Vagina (tissue), 2 donors: ENCODE data around the gene TNIP1.

ENCODE experiments used
- CTCF ChIP-seq, 3 experiments: fragments of 450-650 bp in 2 of 3; fragments of 200-600 bp in 1 of 3; sonication (generic) in 1 of 3; IDR thresholded peaks; one replicate each; pipeline ENCODE4 v1.5.1; 2017 to 2019; ENCODE audit warnings: antibody characterized with exemption in 3 of 3, mild to moderate bottlenecking in 2 of 3, moderate library complexity in 2 of 3
- POLR2A ChIP-seq, 2 donors: fragments of 450-650 bp; IDR thresholded peaks; one replicate each; pipeline ENCODE4 v1.6.1; 2017; ENCODE audit warnings: antibody characterized with exemption in 2 of 2, mild to moderate bottlenecking in 2 of 2, moderate library complexity in 2 of 2
- POLR2AphosphoS5 ChIP-seq, 2 donors: sonication (generic); formaldehyde crosslinking; IDR thresholded peaks; one replicate each; pipeline ENCODE4 v1.9.0; 2017; ENCODE audit warnings: antibody characterized with exemption in 2 of 2, mild to moderate bottlenecking in 2 of 2, low read depth in 1 of 2; ENCODE audit not compliant: insufficient read depth in 1 of 2

GRCh38 chr5:151071021-151071420, 9.8 kb downstream of the TNIP1 start:
- TF ChIP-seq CTCF (IDR thresholded peaks at IDR 0.05) (no peak), POLR2A (IDR thresholded peaks at IDR 0.05) (no peak), POLR2AphosphoS5 (IDR thresholded peaks at IDR 0.05; ENCODE audit: insufficient read depth in 1 of 2, low read depth in 1 of 2) (no peak)
